ENCODE results near the gene LRBA. TPM values are rescaled to one million over a fixed set of nuclear protein-coding genes. Genes with fewer than 3 reads are reported as not detected.
A peak's percentile ranks its signal among the peaks of the same experiment; 100 is the strongest.

Gene LRBA
- total RNA-seq, 1 experiment from 2014 or later, result 69.1 TPM

GRCh38 chr4:150817804-150818528, 197.1 kb downstream of the LRBA start (continued):
- TF ChIP-seq STAT6 (CRISPR knock-in tag; conservative IDR thresholded peaks at IDR 0.05; ENCODE audit: low read depth), result no peak
- TF ChIP-seq JAZF1 (CRISPR knock-in tag; IDR thresholded peaks at IDR 0.05), result no peak
- TF ChIP-seq SMAD4 (CRISPR knock-in tag; IDR thresholded peaks at IDR 0.05), result no peak
- TF ChIP-seq ZNF532 (CRISPR knock-in tag; IDR thresholded peaks at IDR 0.05; ENCODE audit: borderline replicate concordance), result no peak
- no peak for TF ChIP-seq NR3C1 (CRISPR knock-in tag; conservative IDR thresholded peaks at IDR 0.05; ENCODE audit: low read depth)
- TF ChIP-seq FOXJ3 (CRISPR knock-in tag; IDR thresholded peaks at IDR 0.05; ENCODE audit: borderline replicate concordance), result no peak

- peaks cover 7% of the 10 kb centered on the region for H3K4me1 Mint-ChIP-seq
- ChIA-PET POLR2A (no interaction called here), CTCF (no interaction called here)
- no peaks in the 10 kb centered on the region for H3K27me3 Mint-ChIP-seq (ENCODE audit: low read depth)
- no peaks in the 10 kb centered on the region for H3K9me3 Mint-ChIP-seq
- H3K36me3 Mint-ChIP-seq, result peaks cover 3% of the 10 kb centered on the region; the same call in 1 of the 2 replicates
- no peak overlapping the region for H3K4me3 Mint-ChIP-seq
- DNase-seq (ENCODE audit: low spot score) (no peak), ATAC-seq (no peak)
- no peak overlapping the region for H3K27ac Mint-ChIP-seq
- TF ChIP-seq ZNF317 (CRISPR knock-in tag; IDR thresholded peaks at IDR 0.05; ENCODE audit: borderline replicate concordance, low read depth) (peak; percentile 96), TEAD1 (CRISPR knock-in tag; IDR thresholded peaks at IDR 0.05) (no peak), ZNF416 (CRISPR knock-in tag; IDR thresholded peaks at IDR 0.05) (no peak), JAZF1 (CRISPR knock-in tag; IDR thresholded peaks at IDR 0.05) (no peak), STAT6 (CRISPR knock-in tag; conservative IDR thresholded peaks at IDR 0.05; ENCODE audit: low read depth) (no peak), CBFB (CRISPR knock-in tag; IDR thresholded peaks at IDR 0.05; ENCODE audit: low read depth) (no peak), ZSCAN18 (CRISPR knock-in tag; IDR thresholded peaks at IDR 0.05) (no peak), NFYB (CRISPR knock-in tag; conservative IDR thresholded peaks at IDR 0.05; ENCODE audit: low read depth) (no peak)
Measured at GRCh38 chr4:150817017-150817416, 198.1 kb downstream of the LRBA start.
